Choroid plexus epithelial cell (primary cell): ENCODE data around the gene ADGRA3.

Experiments
- DNase-seq: peaks from one replicate; pipeline ENCODE4 v3.0.0-alpha.2; 2010; ENCODE audit warnings: low read depth
- H3K4me3 ChIP-seq: 2 replicates; pipeline ENCODE4 v1.5.1; 2011; ENCODE audit warnings: low read depth, mild to moderate bottlenecking, control low read depth, low read length, moderate library complexity
- CTCF ChIP-seq: conservative IDR thresholded peaks from 2 replicates; pipeline ENCODE4 v1.5.1; 2011; ENCODE audit warnings: low read depth, mild to moderate bottlenecking, control low read depth, inconsistent platforms, low read length, moderate library complexity

Gene ADGRA3

GRCh38 chr4:22483551-22483981 lies 32.3 kb downstream of the ADGRA3 start:
- no peak for TF ChIP-seq CTCF
- H3K4me3 ChIP-seq = no peak overlapping the region
- DNase-seq = peak; percentile 78

GRCh38 chr4:22482250-22483127 lies 33.4 kb downstream of the ADGRA3 start:
- no peak for TF ChIP-seq CTCF
- no peak overlapping the region for H3K4me3 ChIP-seq
- DNase-seq = no peak

DNA sequence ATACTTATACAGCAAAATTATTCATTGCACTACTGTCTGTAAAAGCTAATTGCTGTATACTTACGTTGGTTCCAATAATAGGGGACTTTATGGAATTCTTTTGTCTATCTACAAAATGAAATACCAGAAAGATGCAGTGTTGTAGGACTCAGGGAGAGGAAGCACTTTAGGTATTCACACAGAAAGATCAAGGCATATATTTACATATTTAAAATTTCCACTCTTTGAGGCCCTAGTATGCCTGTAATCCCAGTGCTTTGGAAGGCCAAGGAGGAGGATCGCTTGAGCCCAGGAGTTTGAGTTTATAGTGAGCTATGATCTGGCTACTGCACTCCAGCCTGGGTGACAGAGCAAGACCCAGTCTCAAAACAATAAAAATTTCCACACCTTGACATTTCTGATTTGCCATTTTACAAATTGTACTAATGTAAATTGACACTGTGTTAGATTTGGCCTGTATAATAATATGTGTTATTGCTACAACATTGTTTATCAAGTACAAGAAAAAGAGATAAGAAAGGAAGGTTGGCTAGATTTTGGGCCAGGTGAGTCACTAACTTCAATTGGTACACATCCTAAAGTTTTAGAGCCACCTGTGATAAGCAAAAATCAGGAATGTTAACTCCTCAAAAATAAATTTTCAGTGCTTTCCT lies 35.1 kb downstream of the ADGRA3 start:
- no peak for DNase-seq
- H3K4me3 ChIP-seq = no peak overlapping the region
- TF ChIP-seq CTCF = no peak

GRCh38 chr4:22478426-22478825 lies 37.4 kb downstream of the ADGRA3 start:
- TF ChIP-seq CTCF = no peak
- H3K4me3 ChIP-seq = no peak overlapping the region
- no peak for DNase-seq

DNA sequence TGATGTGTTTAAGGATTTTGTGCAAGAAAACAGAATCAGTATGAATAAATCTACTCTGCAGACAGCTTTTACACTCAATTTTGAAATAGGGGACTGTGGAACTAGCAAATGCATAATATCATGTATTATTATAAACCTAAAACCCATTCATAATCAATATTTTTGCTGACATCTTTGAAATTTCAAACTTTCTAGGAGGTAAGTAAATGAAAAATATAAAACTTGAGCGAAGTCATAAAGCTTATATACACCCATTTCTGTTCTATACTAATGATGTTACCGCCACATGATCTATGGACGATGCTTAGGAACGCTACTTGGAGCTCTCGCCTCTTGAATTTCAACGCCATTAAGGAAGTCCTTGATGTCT lies 38.1 kb downstream of the ADGRA3 start:
- no peak for TF ChIP-seq CTCF
- H3K4me3 ChIP-seq = no peak overlapping the region
- DNase-seq = no peak

DNA sequence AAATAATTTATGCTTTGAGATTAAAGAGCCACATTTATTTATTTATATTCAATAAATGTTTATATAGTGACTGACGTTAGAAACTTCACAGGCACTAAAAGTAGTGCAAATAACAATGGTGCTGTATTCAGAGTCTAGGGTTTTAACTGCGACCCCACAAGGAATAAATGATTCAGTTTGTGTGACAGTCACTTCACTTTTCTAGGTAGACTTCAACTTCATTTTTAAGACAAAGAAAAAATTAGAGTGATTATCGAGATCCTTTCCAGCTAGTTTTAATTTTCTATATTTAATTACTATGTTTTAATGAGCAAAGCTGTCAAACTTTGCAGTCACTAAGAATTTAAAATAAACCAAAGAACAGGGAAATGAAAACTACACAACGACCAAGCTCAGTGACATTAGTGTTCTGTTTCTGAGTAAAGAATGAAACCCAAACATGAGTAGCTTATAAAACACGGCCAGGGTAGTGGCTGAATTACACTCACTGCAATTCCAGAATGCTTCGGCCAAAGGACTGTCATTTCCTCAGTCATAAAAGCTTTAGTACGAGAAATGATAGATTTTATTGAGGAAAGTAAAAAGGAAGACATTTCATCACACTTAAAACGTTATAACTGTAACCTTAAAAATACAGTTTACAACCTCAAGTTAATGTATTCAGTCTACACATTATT lies 38.6 kb downstream of the ADGRA3 start:
- no peak for DNase-seq
- no peak overlapping the region for H3K4me3 ChIP-seq
- TF ChIP-seq CTCF = no peak
